Measurements from ENCODE around the gene NSDHL. TPM values are rescaled to one million over a fixed set of nuclear protein-coding genes. Genes with fewer than 3 reads are reported as not detected.

Gene NSDHL
- total RNA-seq, 1 experiment from 2014 or later = 13.7 TPM

- DNase-seq (ENCODE audit: unreplicated experiment) = no peak
- ChIA-PET CTCF (interaction anchor here (1.0 kb wide), 1 partner anchor 16 kb away, joined by 6 read pairs; no protein-coding TSS in a partner anchor), POLR2A (interaction anchor here (0.6 to 1.7 kb wide), 4 partner anchors 20 to 1371 kb away, joined by 3 to 7 read pairs (median 4); no protein-coding TSS in a partner anchor)
- no peaks in the 10 kb centered on the region for H3K36me3 Mint-ChIP-seq (ENCODE audit: insufficient read depth, unreplicated experiment)
- no peaks in the 10 kb centered on the region for H3K9me3 Mint-ChIP-seq (ENCODE audit: unreplicated experiment)
- TF ChIP-seq, protein P1, sequence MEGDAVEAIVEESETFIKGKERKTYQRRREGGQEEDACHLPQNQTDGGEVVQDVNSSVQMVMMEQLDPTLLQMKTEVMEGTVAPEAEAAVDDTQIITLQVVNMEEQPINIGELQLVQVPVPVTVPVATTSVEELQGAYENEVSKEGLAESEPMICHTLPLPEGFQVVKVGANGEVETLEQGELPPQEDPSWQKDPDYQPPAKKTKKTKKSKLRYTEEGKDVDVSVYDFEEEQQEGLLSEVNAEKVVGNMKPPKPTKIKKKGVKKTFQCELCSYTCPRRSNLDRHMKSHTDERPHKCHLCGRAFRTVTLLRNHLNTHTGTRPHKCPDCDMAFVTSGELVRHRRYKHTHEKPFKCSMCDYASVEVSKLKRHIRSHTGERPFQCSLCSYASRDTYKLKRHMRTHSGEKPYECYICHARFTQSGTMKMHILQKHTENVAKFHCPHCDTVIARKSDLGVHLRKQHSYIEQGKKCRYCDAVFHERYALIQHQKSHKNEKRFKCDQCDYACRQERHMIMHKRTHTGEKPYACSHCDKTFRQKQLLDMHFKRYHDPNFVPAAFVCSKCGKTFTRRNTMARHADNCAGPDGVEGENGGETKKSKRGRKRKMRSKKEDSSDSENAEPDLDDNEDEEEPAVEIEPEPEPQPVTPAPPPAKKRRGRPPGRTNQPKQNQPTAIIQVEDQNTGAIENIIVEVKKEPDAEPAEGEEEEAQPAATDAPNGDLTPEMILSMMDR (IDR thresholded peaks at IDR 0.05; ENCODE audit: unreplicated experiment) = no peak
- no peaks in the 10 kb centered on the region for H3K27me3 Mint-ChIP-seq (ENCODE audit: insufficient read depth, unreplicated experiment)
- H3K4me3 Mint-ChIP-seq (ENCODE audit: unreplicated experiment) = peak overlapping the region; percentile 58
- BruUV-seq (replicated peaks) = no TSS peak
- intact Hi-C loops (cut with micrococcal nuclease) = no loop called here
- H3K4me1 Mint-ChIP-seq (ENCODE audit: insufficient read depth, unreplicated experiment) = peaks cover 13% of the 10 kb centered on the region
- no peak overlapping the region for H3K27ac Mint-ChIP-seq (ENCODE audit: low read depth, unreplicated experiment)
Measured at GRCh38 chrX:152899111-152899873, 68.4 kb downstream of the NSDHL start.

- CTCF ChIA-PET = interaction anchor here (1.0 kb wide), 1 partner anchor 15 kb away, joined by 6 read pairs; no protein-coding TSS in a partner anchor
- no peak for DNase-seq (ENCODE audit: unreplicated experiment)
- no peaks in the 10 kb centered on the region for H3K36me3 Mint-ChIP-seq (ENCODE audit: insufficient read depth, unreplicated experiment)
- POLR2A ChIA-PET = interaction anchor here (1.2 to 1.7 kb wide), 3 partner anchors 21 to 41 kb away, joined by 3 to 7 read pairs (median 5); no protein-coding TSS in a partner anchor
- H3K4me1 Mint-ChIP-seq (ENCODE audit: insufficient read depth, unreplicated experiment) = peaks cover 13% of the 10 kb centered on the region
- no TSS peak for BruUV-seq (replicated peaks)
- H3K27ac Mint-ChIP-seq (ENCODE audit: low read depth, unreplicated experiment) = no peak overlapping the region
- intact Hi-C loops (cut with micrococcal nuclease) = no loop called here
- no peak overlapping the region for H3K4me3 Mint-ChIP-seq (ENCODE audit: unreplicated experiment)
- H3K27me3 Mint-ChIP-seq (ENCODE audit: insufficient read depth, unreplicated experiment) = no peaks in the 10 kb centered on the region
- TF ChIP-seq, protein P1 (IDR thresholded peaks at IDR 0.05; ENCODE audit: unreplicated experiment) = no peak
- no peaks in the 10 kb centered on the region for H3K9me3 Mint-ChIP-seq (ENCODE audit: unreplicated experiment)
Measured at GRCh38 chrX:152899874-152900719, 69.2 kb downstream of the NSDHL start.

DNA sequence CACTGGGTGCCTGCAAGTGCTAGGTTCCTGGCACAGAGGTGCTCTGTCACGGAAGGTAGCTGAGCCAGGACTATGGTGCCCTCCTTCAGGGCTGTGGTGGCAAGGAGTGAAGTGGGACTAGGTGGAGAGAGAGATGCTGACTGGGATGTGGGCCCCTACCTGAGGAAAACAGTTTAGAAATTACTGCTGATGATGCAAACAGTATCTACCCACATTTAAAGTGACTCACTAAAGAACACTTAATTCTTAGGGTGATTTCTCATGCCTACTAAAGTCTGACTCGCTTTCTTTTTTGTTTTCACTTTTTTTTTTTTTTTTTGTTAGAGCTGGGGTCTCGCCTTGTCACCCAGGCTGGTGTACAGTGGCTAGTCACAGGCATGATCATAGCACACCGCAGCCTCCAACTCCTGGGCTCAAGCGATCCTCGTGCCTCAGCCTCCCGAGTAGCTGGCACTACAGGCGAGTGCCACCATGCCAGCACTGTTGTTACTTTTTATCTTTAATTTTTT lies 70.1 kb downstream of the NSDHL start:
- TF ChIP-seq, protein P1 (IDR thresholded peaks at IDR 0.05; ENCODE audit: unreplicated experiment) = no peak
- Mint-ChIP-seq H3K36me3 (ENCODE audit: insufficient read depth, unreplicated experiment) (no peaks in the 10 kb centered on the region), H3K27me3 (ENCODE audit: insufficient read depth, unreplicated experiment) (no peaks in the 10 kb centered on the region), H3K9me3 (ENCODE audit: unreplicated experiment) (no peaks in the 10 kb centered on the region), H3K4me1 (ENCODE audit: insufficient read depth, unreplicated experiment) (peaks cover 11% of the 10 kb centered on the region), H3K4me3 (ENCODE audit: unreplicated experiment) (no peak overlapping the region), H3K27ac (ENCODE audit: low read depth, unreplicated experiment) (no peak overlapping the region)
- intact Hi-C loops (cut with micrococcal nuclease) = no loop called here
- ChIA-PET CTCF (no interaction called here), POLR2A (interaction anchor here (1.2 kb wide), 1 partner anchor 22 kb away, joined by 3 read pairs; no protein-coding TSS in a partner anchor)
- BruUV-seq (replicated peaks) = no TSS peak
- no peak for DNase-seq (ENCODE audit: unreplicated experiment)
